Neural progenitor cell (in vitro differentiated cells): ENCODE results near the gene GREM2.

ENCODE experiments used
- CTCF ChIP-seq: fragments of 200-600 bp; sonication (generic); IDR thresholded peaks from 2 replicates; pipeline ENCODE4 v1.5.1; 2017; ENCODE audit warnings: antibody characterized with exemption, mild to moderate bottlenecking
- EZH2 ChIP-seq: fragments of 200-600 bp; sonication (generic); IDR thresholded peaks from 2 replicates; pipeline ENCODE4 v1.6.1; 2017; ENCODE audit warnings: antibody characterized with exemption, mild to moderate bottlenecking, moderate library complexity
- EZH2phosphoT487 ChIP-seq: fragments of 200-600 bp; sonication (generic); IDR thresholded peaks from 2 replicates; pipeline ENCODE4 v1.6.1; 2017; ENCODE audit warnings: antibody characterized with exemption

GRCh38 chr1:240497908-240498307 lies 114.0 kb downstream of the GREM2 start:
- no peak for TF ChIP-seq EZH2
- TF ChIP-seq CTCF, result no peak
- TF ChIP-seq EZH2phosphoT487, result no peak
